ENCODE measurements around the gene SLC2A5. TPM values are rescaled to one million over a fixed set of nuclear protein-coding genes. Genes with fewer than 3 reads are reported as not detected.
"Not testable (repeated sequence)": the region's sequence is repeated elsewhere in the genome, so short reads cannot be mapped to it uniquely, and the experiment has no call there.

SLC2A5 gene
- total RNA-seq, 6 experiments from 2014 or later = 0.10 to 0.83 (median 0.18) TPM; not detected in 1

- TF ChIP-seq, protein P1, sequence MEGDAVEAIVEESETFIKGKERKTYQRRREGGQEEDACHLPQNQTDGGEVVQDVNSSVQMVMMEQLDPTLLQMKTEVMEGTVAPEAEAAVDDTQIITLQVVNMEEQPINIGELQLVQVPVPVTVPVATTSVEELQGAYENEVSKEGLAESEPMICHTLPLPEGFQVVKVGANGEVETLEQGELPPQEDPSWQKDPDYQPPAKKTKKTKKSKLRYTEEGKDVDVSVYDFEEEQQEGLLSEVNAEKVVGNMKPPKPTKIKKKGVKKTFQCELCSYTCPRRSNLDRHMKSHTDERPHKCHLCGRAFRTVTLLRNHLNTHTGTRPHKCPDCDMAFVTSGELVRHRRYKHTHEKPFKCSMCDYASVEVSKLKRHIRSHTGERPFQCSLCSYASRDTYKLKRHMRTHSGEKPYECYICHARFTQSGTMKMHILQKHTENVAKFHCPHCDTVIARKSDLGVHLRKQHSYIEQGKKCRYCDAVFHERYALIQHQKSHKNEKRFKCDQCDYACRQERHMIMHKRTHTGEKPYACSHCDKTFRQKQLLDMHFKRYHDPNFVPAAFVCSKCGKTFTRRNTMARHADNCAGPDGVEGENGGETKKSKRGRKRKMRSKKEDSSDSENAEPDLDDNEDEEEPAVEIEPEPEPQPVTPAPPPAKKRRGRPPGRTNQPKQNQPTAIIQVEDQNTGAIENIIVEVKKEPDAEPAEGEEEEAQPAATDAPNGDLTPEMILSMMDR (IDR thresholded peaks at IDR 0.05) = no peak
- Mint-ChIP-seq H3K27ac (no peak overlapping the region), H3K36me3 (ENCODE audit: low read depth) (peaks cover 6% of the 10 kb centered on the region; the same call in 1 of the 2 replicates), H3K27me3 (ENCODE audit: insufficient read depth) (peaks cover 41% of the 10 kb centered on the region), H3K4me1 (ENCODE audit: low read depth) (no peaks in the 10 kb centered on the region), H3K9me3 (peaks cover 11% of the 10 kb centered on the region), H3K4me3 (no peak overlapping the region)
- no peak for DNase-seq
Measured at GRCh38 chr1:9028921-9029705, 40.3 kb downstream of the SLC2A5 start.

GRCh38 chr1:9027307-9027706, 42.1 kb downstream of the SLC2A5 start:
- H3K4me1 Mint-ChIP-seq (ENCODE audit: low read depth) = no peaks in the 10 kb centered on the region
- no peak overlapping the region for H3K27ac Mint-ChIP-seq
- no peak overlapping the region for H3K4me3 Mint-ChIP-seq
- TF ChIP-seq, protein P1 (IDR thresholded peaks at IDR 0.05) = no peak
- peaks cover 6% of the 10 kb centered on the region; the same call in 1 of the 2 replicates for H3K36me3 Mint-ChIP-seq (ENCODE audit: low read depth)
- no peak for DNase-seq
- peaks cover 35% of the 10 kb centered on the region for H3K27me3 Mint-ChIP-seq (ENCODE audit: insufficient read depth)
- H3K9me3 Mint-ChIP-seq = peaks cover 9% of the 10 kb centered on the region

GRCh38 chr1:9025449-9025848, 44.0 kb downstream of the SLC2A5 start:
- DNase-seq = no peak
- Mint-ChIP-seq H3K27ac (no peak overlapping the region), H3K9me3 (no peaks in the 10 kb centered on the region; the same call in 1 of the 2 replicates), H3K4me1 (ENCODE audit: low read depth) (no peaks in the 10 kb centered on the region), H3K27me3 (ENCODE audit: insufficient read depth) (peaks cover 33% of the 10 kb centered on the region), H3K4me3 (no peak overlapping the region), H3K36me3 (ENCODE audit: low read depth) (no peaks in the 10 kb centered on the region)
- TF ChIP-seq, protein P1 (IDR thresholded peaks at IDR 0.05) = no peak

- TF ChIP-seq, protein P1 (IDR thresholded peaks at IDR 0.05) = no peak
- Mint-ChIP-seq H3K27me3 (ENCODE audit: insufficient read depth) (peaks cover 29% of the 10 kb centered on the region), H3K4me1 (ENCODE audit: low read depth) (no peaks in the 10 kb centered on the region), H3K4me3 (no peak overlapping the region), H3K27ac (no peak overlapping the region), H3K36me3 (ENCODE audit: low read depth) (no peaks in the 10 kb centered on the region), H3K9me3 (no peaks in the 10 kb centered on the region; the same call in 1 of the 2 replicates)
- DNase-seq = no peak
Measured at GRCh38 chr1:9024837-9025236, 44.6 kb downstream of the SLC2A5 start.

DNA sequence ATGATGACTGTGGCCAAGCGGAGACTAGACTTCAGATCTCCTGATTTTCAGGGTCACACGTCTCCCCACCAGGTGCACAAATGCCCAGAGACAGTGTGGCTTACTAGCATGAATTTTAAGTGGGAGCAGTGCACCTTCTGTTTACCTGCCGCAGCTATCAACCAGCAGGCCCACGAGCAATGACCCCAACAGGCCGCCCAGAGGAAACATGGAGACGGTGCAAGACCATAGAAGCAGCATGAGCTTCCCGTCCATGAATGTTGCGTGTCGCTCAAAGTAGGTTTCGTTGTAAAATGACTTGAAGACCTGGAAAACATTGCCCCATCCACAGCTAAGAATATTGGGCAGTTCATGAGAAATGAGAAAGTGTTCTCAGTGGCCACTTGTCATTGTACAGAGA, 46.7 kb downstream of the SLC2A5 start:
- peaks cover 28% of the 10 kb centered on the region for H3K27me3 Mint-ChIP-seq (ENCODE audit: insufficient read depth)
- H3K9me3 Mint-ChIP-seq = no peaks in the 10 kb centered on the region
- no peaks in the 10 kb centered on the region for H3K36me3 Mint-ChIP-seq (ENCODE audit: low read depth)
- TF ChIP-seq, protein P1 (IDR thresholded peaks at IDR 0.05) = no peak
- no peak overlapping the region for H3K4me3 Mint-ChIP-seq
- no peak overlapping the region for H3K27ac Mint-ChIP-seq
- no peaks in the 10 kb centered on the region for H3K4me1 Mint-ChIP-seq (ENCODE audit: low read depth)
- no peak for DNase-seq

GRCh38 chr1:9022026-9022738, 47.3 kb downstream of the SLC2A5 start:
- not testable (repeated sequence) for H3K27ac Mint-ChIP-seq; H3K9me3 Mint-ChIP-seq; H3K4me3 Mint-ChIP-seq; H3K4me1 Mint-ChIP-seq (ENCODE audit: low read depth); DNase-seq; H3K36me3 Mint-ChIP-seq (ENCODE audit: low read depth)
- peaks cover 26% of the 10 kb centered on the region for H3K27me3 Mint-ChIP-seq (ENCODE audit: insufficient read depth)

Measured in HFFc6 (cell line).